Coronary artery (tissue), 2 donors: ENCODE data around the gene LHFPL3.

ENCODE experiments used
- DNase-seq: peaks from one replicate; pipeline ENCODE4 v3.0.0-alpha.2; 2017; ENCODE audit warnings: low spot score
- H3K27ac ChIP-seq, 2 donors: fragments of 200-600 bp; sonication (generic); one replicate each; pipeline ENCODE4 v1.5.1; 2016 to 2019
- H3K4me3 ChIP-seq: fragments of 200-600 bp; sonication (generic); 2 replicates; pipeline ENCODE4 v1.5.1; 2016; ENCODE audit warnings: mild to moderate bottlenecking, moderate library complexity
- TF ChIP-seq, protein P1 (sequence below): fragments of 200-600 bp; sonication (generic); IDR thresholded peaks from one replicate; pipeline ENCODE4 v1.5.1; 2019; ENCODE audit warnings: antibody characterized with exemption

LHFPL3 gene

DNA sequence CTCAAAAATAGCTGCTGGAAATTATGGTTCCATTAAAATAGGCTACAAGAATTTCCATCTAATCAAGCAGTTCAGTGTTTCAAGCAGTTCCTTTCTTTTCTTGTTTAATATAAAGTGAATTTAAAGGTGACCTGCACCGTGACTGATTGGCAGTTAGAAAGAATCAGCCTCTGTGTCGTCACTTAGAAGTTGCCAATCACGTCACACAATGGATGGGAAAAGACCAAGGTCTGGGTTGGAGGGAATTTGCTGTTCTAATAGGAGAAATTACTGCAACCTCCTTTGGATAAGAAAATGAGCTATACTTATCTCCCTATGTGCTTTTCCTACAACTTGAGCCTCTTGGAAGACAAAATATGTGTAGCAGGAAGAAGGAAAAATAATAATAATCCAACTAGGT, 466.2 kb downstream of the LHFPL3 start:
- no peak overlapping the region for H3K4me3 ChIP-seq
- no peak for DNase-seq
- no peak overlapping the region for H3K27ac ChIP-seq
- TF ChIP-seq, protein P1, sequence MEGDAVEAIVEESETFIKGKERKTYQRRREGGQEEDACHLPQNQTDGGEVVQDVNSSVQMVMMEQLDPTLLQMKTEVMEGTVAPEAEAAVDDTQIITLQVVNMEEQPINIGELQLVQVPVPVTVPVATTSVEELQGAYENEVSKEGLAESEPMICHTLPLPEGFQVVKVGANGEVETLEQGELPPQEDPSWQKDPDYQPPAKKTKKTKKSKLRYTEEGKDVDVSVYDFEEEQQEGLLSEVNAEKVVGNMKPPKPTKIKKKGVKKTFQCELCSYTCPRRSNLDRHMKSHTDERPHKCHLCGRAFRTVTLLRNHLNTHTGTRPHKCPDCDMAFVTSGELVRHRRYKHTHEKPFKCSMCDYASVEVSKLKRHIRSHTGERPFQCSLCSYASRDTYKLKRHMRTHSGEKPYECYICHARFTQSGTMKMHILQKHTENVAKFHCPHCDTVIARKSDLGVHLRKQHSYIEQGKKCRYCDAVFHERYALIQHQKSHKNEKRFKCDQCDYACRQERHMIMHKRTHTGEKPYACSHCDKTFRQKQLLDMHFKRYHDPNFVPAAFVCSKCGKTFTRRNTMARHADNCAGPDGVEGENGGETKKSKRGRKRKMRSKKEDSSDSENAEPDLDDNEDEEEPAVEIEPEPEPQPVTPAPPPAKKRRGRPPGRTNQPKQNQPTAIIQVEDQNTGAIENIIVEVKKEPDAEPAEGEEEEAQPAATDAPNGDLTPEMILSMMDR: no peak

- Histone ChIP-seq H3K27ac (no peak overlapping the region), H3K4me3 (no peak overlapping the region)
- DNase-seq: no peak
- TF ChIP-seq, protein P1: no peak
Observed at GRCh38 chr7:104795086-104795485, 466.7 kb downstream of the LHFPL3 start.

DNA sequence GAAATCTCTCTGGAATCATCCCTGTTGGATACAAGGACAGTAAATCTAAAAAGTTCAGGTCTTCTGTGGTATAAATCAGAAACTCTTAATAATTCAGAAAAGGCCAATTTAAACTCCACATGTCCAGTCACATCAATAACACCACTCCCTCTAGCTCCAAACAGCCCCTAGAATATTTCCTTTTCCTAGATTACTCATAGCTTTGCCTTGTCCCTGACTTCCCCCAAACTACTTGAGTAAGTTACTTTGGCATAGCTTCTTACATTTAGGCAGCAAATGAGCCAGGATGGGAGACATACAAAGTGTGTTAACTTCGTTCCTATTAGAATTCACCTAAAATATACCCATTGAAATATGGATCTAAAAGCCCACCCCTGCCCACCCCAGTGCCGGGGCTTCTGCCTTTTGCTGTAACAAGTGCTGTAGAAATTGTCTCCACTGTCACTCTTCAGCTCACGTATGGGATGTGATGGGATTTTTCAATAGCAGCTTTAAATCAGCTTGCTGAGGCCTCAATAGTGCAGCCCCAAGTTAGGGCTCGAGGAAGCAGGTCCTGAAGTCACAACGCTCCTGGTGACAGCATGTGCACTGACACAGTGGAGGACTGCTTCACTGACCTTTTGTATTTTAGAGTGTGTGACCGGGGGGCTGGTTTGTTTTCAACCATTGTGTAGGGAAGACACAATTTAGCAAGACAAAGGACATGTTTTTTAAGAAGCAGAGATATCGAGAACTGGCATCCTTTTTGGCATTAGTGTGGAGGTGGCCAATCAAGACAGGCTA, 467.4 kb downstream of the LHFPL3 start:
- TF ChIP-seq, protein P1: no peak
- H3K27ac ChIP-seq: no peak overlapping the region
- no peak overlapping the region for H3K4me3 ChIP-seq
- DNase-seq: no peak

DNA sequence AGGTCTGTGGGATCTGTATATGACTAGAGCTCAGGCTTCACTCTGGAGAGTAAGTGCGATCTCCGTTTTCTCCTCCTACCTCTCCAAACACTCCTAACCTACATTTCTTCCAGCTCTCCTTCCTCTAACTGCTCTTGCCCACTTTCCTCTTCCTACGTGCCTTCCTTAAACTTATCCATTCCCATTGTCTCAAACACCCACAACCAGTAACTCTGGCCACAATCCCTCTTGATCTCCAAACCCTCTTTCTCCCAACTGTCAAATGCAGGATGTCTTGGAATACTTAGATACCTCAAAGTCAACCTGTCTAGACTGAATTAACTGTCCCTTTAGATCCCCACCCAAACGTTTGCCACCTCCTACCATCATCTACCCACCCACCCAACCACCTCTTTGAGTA, 471.9 kb downstream of the LHFPL3 start:
- Histone ChIP-seq H3K27ac (no peak overlapping the region), H3K4me3 (no peak overlapping the region)
- TF ChIP-seq, protein P1: no peak
- no peak for DNase-seq

DNA sequence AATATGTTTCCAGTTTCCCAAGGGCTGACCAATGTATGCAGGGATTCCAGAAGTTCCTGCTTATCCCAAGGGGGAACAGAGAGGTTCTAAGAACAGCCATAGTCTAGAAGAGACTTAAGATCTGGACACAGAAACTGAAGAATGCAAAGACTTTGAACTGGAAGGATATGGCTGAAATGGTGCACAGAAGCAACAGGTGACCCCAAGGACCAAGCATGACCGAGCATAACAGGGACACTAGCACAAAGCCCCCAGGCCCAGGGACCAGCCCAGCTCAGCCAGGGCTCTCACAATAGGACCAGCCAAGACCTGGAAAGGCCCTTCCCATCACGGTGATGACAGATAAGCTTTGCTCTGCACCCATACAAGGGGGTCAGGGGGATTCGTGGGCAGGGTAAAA, 472.6 kb downstream of the LHFPL3 start:
- H3K27ac ChIP-seq: no peak overlapping the region
- TF ChIP-seq, protein P1: no peak
- DNase-seq: no peak
- no peak overlapping the region for H3K4me3 ChIP-seq

- no peak overlapping the region for H3K27ac ChIP-seq
- DNase-seq: no peak
- TF ChIP-seq, protein P1: no peak
- no peak overlapping the region for H3K4me3 ChIP-seq
Observed at GRCh38 chr7:104803931-104804330, 475.5 kb downstream of the LHFPL3 start.

- TF ChIP-seq, protein P1: no peak
- H3K4me3 ChIP-seq: no peak overlapping the region
- no peak for DNase-seq
- H3K27ac ChIP-seq: no peak overlapping the region
Observed at GRCh38 chr7:104804696-104805095, 476.3 kb downstream of the LHFPL3 start.
